ENCODE data around the gene FBXO2.
"Not testable (repeated sequence)": the region's sequence is repeated elsewhere in the genome, so short reads cannot be mapped to it uniquely, and the experiment has no call there.

FBXO2 gene

GRCh38 chr1:11645670-11646265 lies 8.5 kb downstream of the FBXO2 start:
- no peaks in the 10 kb centered on the region for H3K4me1 ChIP-seq (ENCODE audit: insufficient read depth, low read length)
- no peak overlapping the region for H3K4me3 ChIP-seq (ENCODE audit: low read length)
- H3K36me3 ChIP-seq (ENCODE audit: insufficient read depth, low read length): no peaks in the 10 kb centered on the region
- H2AFZ ChIP-seq (ENCODE audit: low read depth, low read length): no peak overlapping the region
- no peaks in the 10 kb centered on the region for H3K9me3 ChIP-seq (ENCODE audit: low read length)
- peaks cover 30% of the 10 kb centered on the region for H3K27me3 ChIP-seq (ENCODE audit: insufficient read depth, low read length)

DNA sequence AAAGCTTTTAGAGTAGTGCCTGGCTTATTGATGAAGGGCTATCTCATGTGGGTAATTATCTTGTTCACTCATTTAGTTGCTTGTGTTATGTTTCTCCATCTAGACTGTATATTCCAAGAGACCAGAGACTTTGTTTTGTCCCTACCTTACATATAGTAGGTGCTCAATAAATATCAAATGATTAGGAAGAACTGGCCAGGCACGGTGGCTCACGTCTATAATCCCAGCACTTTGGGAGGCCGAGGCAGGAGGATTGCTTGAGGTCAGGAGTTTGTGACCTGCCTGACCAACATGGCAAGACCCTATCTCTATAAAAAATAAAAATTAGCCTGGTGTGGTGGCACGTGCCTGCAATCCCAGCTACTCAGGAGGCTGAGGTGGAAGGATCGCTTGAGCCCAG lies 9.0 kb downstream of the FBXO2 start:
- peaks cover 29% of the 10 kb centered on the region for H3K27me3 ChIP-seq (ENCODE audit: insufficient read depth, low read length)
- H3K4me3 ChIP-seq (ENCODE audit: low read length): no peak overlapping the region
- H3K9me3 ChIP-seq (ENCODE audit: low read length): no peaks in the 10 kb centered on the region
- no peaks in the 10 kb centered on the region for H3K36me3 ChIP-seq (ENCODE audit: insufficient read depth, low read length)
- no peaks in the 10 kb centered on the region for H3K4me1 ChIP-seq (ENCODE audit: insufficient read depth, low read length)
- H2AFZ ChIP-seq (ENCODE audit: low read depth, low read length): no peak overlapping the region

DNA sequence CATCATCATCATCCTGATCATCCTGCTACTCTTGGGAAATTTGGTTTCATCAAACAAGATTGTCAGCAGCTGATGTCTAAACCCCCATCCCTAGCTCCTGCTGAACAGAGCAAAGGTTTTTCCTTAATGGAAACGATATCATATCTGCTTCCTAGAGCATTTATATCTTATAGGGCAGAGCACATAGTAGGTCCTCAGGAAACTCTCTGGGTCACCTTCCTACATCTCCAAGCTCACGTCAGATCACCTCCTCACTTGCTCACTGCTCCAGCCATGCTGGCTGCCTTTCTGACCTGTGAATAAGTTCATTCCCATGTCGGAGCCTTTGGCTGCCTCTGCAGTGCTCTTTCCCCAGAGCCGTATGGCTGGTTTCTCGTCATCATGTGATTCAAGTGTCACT lies 10.4 kb downstream of the FBXO2 start:
- Histone ChIP-seq H3K27me3 (ENCODE audit: insufficient read depth, low read length) (peaks cover 18% of the 10 kb centered on the region), H3K9me3 (ENCODE audit: low read length) (no peaks in the 10 kb centered on the region), H3K36me3 (ENCODE audit: insufficient read depth, low read length) (no peaks in the 10 kb centered on the region), H2AFZ (ENCODE audit: low read depth, low read length) (no peak overlapping the region), H3K4me3 (ENCODE audit: low read length) (no peak overlapping the region), H3K4me1 (ENCODE audit: insufficient read depth, low read length) (no peaks in the 10 kb centered on the region)

GRCh38 chr1:11642418-11643017 lies 11.7 kb downstream of the FBXO2 start:
- H3K4me3 ChIP-seq (ENCODE audit: low read length); H3K27me3 ChIP-seq (ENCODE audit: insufficient read depth, low read length); H2AFZ ChIP-seq (ENCODE audit: low read depth, low read length); H3K36me3 ChIP-seq (ENCODE audit: insufficient read depth, low read length); H3K9me3 ChIP-seq (ENCODE audit: low read length); H3K4me1 ChIP-seq (ENCODE audit: insufficient read depth, low read length): not testable (repeated sequence)

- no peaks in the 10 kb centered on the region for H3K36me3 ChIP-seq (ENCODE audit: insufficient read depth, low read length)
- H3K4me3 ChIP-seq (ENCODE audit: low read length): no peak overlapping the region
- H3K9me3 ChIP-seq (ENCODE audit: low read length): no peaks in the 10 kb centered on the region
- H2AFZ ChIP-seq (ENCODE audit: low read depth, low read length): no peak overlapping the region
- H3K4me1 ChIP-seq (ENCODE audit: insufficient read depth, low read length): no peaks in the 10 kb centered on the region
- peaks cover 9% of the 10 kb centered on the region for H3K27me3 ChIP-seq (ENCODE audit: insufficient read depth, low read length)
Observed at GRCh38 chr1:11641776-11642305, 12.4 kb downstream of the FBXO2 start.

GRCh38 chr1:11640944-11641343 lies 13.3 kb downstream of the FBXO2 start:
- Histone ChIP-seq H3K27me3 (ENCODE audit: insufficient read depth, low read length) (peaks cover 8% of the 10 kb centered on the region), H3K4me1 (ENCODE audit: insufficient read depth, low read length) (no peaks in the 10 kb centered on the region), H3K36me3 (ENCODE audit: insufficient read depth, low read length) (no peaks in the 10 kb centered on the region), H3K9me3 (ENCODE audit: low read length) (no peaks in the 10 kb centered on the region), H3K4me3 (ENCODE audit: low read length) (no peak overlapping the region), H2AFZ (ENCODE audit: low read depth, low read length) (no peak overlapping the region)

GRCh38 chr1:11640101-11640500 lies 14.1 kb downstream of the FBXO2 start:
- no peaks in the 10 kb centered on the region for H3K9me3 ChIP-seq (ENCODE audit: low read length)
- no peaks in the 10 kb centered on the region for H3K4me1 ChIP-seq (ENCODE audit: insufficient read depth, low read length)
- H3K36me3 ChIP-seq (ENCODE audit: insufficient read depth, low read length): no peaks in the 10 kb centered on the region
- no peak overlapping the region for H3K4me3 ChIP-seq (ENCODE audit: low read length)
- no peak overlapping the region for H2AFZ ChIP-seq (ENCODE audit: low read depth, low read length)
- peaks cover 8% of the 10 kb centered on the region for H3K27me3 ChIP-seq (ENCODE audit: insufficient read depth, low read length)

DNA sequence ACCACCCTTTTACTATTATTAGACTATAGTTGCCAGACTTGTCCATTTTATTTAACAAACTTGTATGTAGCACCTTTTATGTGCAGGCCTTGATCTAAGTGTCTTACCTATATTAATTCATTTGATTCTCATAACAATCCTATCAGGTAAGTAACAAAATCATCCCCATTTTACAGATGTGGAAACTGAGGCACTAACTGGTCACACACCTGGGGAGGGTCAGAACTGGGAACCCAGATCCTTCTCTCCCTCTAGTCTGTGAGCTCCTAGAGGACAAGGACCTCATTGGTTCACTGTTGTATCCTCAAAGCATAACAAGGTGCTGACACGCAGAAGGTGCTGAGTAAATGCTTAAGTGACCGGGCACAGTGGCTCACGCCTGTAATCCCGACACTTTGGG lies 14.9 kb downstream of the FBXO2 start:
- peaks cover 8% of the 10 kb centered on the region for H3K27me3 ChIP-seq (ENCODE audit: insufficient read depth, low read length)
- no peak overlapping the region for H2AFZ ChIP-seq (ENCODE audit: low read depth, low read length)
- no peak overlapping the region for H3K4me3 ChIP-seq (ENCODE audit: low read length)
- H3K9me3 ChIP-seq (ENCODE audit: low read length): no peaks in the 10 kb centered on the region
- no peaks in the 10 kb centered on the region for H3K4me1 ChIP-seq (ENCODE audit: insufficient read depth, low read length)
- no peaks in the 10 kb centered on the region for H3K36me3 ChIP-seq (ENCODE audit: insufficient read depth, low read length)

- Histone ChIP-seq H3K4me1 (ENCODE audit: insufficient read depth, low read length) (no peaks in the 10 kb centered on the region), H3K36me3 (ENCODE audit: insufficient read depth, low read length) (no peaks in the 10 kb centered on the region), H3K4me3 (ENCODE audit: low read length) (no peak overlapping the region), H3K27me3 (ENCODE audit: insufficient read depth, low read length) (peaks cover 8% of the 10 kb centered on the region), H2AFZ (ENCODE audit: low read depth, low read length) (no peak overlapping the region), H3K9me3 (ENCODE audit: low read length) (no peaks in the 10 kb centered on the region)
Observed at GRCh38 chr1:11638121-11638520, 16.1 kb downstream of the FBXO2 start.

DNA sequence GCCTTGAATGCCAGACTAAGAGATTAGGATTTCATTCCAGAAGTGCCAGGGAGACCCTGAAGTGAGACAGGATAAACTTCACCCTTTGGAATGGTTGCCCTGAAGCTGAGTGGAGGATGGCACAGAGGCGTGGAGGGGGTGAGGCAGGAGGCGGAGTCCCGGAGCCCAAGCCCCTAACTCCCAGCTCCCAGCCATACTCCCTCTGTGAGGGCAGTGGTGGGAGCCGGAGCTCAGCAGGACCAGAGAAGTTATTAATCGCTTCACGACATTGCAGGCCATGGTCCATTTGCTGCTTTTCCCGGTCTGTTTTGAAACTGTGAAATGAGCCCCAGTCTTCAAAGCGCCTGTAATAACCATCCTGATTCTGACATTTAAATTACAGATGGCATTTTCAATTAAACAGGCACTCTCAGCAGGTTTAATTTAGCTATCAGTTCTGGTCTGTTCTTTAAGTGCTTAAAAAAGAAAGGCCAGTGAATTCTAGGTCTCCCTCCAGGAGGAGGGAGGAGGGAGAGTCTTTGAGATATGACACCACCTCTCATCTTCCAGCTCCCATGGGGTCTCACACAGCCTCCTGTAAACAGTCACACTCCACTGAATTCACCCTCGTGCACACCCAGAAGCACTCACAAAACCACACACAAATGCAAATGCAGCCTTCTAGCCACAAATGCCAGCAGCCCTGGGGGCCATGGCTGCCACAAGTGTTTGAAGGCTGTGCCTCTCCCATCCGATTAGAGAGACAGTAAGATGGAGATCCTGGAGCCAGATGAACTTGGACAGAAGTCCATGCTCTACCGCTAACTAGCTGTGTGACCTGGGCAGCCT lies 19.6 kb downstream of the FBXO2 start:
- Histone ChIP-seq H3K9me3 (ENCODE audit: low read length) (no peaks in the 10 kb centered on the region), H3K36me3 (ENCODE audit: insufficient read depth, low read length) (no peaks in the 10 kb centered on the region), H3K4me1 (ENCODE audit: insufficient read depth, low read length) (no peaks in the 10 kb centered on the region), H2AFZ (ENCODE audit: low read depth, low read length) (no peak overlapping the region), H3K27me3 (ENCODE audit: insufficient read depth, low read length) (peaks cover 4% of the 10 kb centered on the region), H3K4me3 (ENCODE audit: low read length) (no peak overlapping the region)

GRCh38 chr1:11629184-11630016 lies 24.8 kb downstream of the FBXO2 start:
- Histone ChIP-seq H3K36me3 (ENCODE audit: insufficient read depth, low read length) (no peaks in the 10 kb centered on the region), H3K27me3 (ENCODE audit: insufficient read depth, low read length) (peaks cover 3% of the 10 kb centered on the region), H3K4me1 (ENCODE audit: insufficient read depth, low read length) (no peaks in the 10 kb centered on the region), H2AFZ (ENCODE audit: low read depth, low read length) (no peak overlapping the region), H3K4me3 (ENCODE audit: low read length) (no peak overlapping the region), H3K9me3 (ENCODE audit: low read length) (no peaks in the 10 kb centered on the region)

DNA sequence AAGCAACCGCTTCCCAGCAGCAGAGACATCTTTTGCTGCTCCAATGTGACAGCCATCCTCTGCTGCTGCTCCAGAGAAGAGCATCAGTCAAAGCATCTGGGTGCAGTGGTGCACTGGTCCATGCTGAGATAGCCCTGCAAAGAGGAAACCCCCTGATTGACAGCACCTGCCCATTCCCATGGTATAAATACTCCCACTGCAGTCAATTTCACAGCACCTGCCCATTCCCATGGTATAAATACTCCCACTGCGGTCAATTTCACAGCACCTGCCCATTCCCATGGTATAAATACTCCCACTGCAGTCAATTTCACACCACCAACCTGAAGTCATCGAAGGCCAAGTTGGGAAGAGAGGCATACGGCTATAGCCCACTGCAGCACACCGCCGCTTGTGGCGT lies 25.5 kb downstream of the FBXO2 start:
- Histone ChIP-seq H3K27me3 (ENCODE audit: insufficient read depth, low read length) (peaks cover 3% of the 10 kb centered on the region), H3K36me3 (ENCODE audit: insufficient read depth, low read length) (no peaks in the 10 kb centered on the region), H2AFZ (ENCODE audit: low read depth, low read length) (no peak overlapping the region), H3K4me1 (ENCODE audit: insufficient read depth, low read length) (no peaks in the 10 kb centered on the region), H3K4me3 (ENCODE audit: low read length) (no peak overlapping the region), H3K9me3 (ENCODE audit: low read length) (no peaks in the 10 kb centered on the region)

- Histone ChIP-seq H3K27me3 (ENCODE audit: insufficient read depth, low read length) (peaks cover 3% of the 10 kb centered on the region), H3K4me1 (ENCODE audit: insufficient read depth, low read length) (no peaks in the 10 kb centered on the region), H3K36me3 (ENCODE audit: insufficient read depth, low read length) (no peaks in the 10 kb centered on the region), H2AFZ (ENCODE audit: low read depth, low read length) (no peak overlapping the region), H3K4me3 (ENCODE audit: low read length) (no peak overlapping the region), H3K9me3 (ENCODE audit: low read length) (no peaks in the 10 kb centered on the region)
Observed at GRCh38 chr1:11626551-11626950, 27.7 kb downstream of the FBXO2 start.

Measured in neuron (in vitro differentiated cells).